Kidney tubule cell (primary cell): ENCODE data around the gene NDUFB10.

Experiments used
- DNase-seq: peaks from one replicate; pipeline ENCODE4 v3.0.0-alpha.2; 2018; ENCODE audit warnings: low spot score

NDUFB10 gene

GRCh38 chr16:1971796-1972489 lies 12.6 kb downstream of the NDUFB10 start, which contains the start of gene TBL3:
TSS of gene TBL3 (plus strand) at chr16:1972053. CDS start at chr16:1972165, 112 bp downstream.
- DNase-seq, result peak; percentile 96

- peak; percentile 39 for DNase-seq
Observed at GRCh38 chr16:1972490-1972877, 13.1 kb downstream of the NDUFB10 start.

- DNase-seq, result no peak
Observed at GRCh38 chr16:1973461-1974156, 14.3 kb downstream of the NDUFB10 start.

DNA sequence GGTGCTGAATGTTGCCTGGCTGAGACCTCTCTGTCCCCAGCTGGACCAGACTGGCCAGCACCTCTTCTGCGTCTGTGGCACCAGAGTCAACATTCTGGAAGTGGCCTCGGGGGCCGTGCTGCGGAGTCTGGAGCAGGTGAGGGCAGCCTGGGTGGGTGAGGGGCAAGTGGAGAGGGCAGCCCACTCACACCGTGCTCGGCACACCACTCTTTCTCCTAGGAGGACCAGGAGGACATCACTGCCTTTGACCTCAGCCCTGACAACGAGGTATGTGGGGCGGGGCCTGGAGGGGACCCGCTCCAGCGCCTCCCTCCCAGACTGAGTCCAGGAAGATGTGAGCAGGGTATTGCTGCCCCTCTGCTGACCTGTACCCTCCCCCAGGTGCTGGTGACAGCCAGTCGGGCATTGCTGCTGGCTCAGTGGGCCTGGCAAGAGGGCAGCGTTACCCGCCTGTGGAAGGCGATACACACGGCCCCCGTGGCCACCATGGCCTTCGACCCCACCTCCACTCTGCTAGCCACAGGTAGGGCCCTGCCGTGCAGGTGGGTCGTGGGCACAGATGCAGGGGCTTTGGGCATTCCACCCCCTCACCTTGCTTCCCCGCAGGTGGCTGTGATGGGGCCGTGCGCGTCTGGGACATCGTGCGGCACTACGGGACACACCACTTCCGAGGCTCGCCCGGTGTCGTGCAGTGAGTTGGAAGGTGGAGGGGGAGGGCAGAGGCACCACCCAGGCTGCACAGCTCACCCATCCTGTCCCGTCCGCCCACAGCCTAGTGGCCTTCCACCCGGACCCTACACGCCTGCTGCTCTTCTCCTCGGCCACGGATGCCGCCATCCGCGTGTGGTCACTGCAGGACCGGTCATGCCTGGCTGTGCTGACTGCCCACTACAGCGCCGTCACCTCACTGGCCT lies 15.1 kb downstream of the NDUFB10 start:
- DNase-seq, result no peak

GRCh38 chr16:1975432-1976215 lies 16.3 kb downstream of the NDUFB10 start:
- DNase-seq, result no peak

- no peak for DNase-seq
Observed at GRCh38 chr16:1976216-1976520, 16.8 kb downstream of the NDUFB10 start.

DNA sequence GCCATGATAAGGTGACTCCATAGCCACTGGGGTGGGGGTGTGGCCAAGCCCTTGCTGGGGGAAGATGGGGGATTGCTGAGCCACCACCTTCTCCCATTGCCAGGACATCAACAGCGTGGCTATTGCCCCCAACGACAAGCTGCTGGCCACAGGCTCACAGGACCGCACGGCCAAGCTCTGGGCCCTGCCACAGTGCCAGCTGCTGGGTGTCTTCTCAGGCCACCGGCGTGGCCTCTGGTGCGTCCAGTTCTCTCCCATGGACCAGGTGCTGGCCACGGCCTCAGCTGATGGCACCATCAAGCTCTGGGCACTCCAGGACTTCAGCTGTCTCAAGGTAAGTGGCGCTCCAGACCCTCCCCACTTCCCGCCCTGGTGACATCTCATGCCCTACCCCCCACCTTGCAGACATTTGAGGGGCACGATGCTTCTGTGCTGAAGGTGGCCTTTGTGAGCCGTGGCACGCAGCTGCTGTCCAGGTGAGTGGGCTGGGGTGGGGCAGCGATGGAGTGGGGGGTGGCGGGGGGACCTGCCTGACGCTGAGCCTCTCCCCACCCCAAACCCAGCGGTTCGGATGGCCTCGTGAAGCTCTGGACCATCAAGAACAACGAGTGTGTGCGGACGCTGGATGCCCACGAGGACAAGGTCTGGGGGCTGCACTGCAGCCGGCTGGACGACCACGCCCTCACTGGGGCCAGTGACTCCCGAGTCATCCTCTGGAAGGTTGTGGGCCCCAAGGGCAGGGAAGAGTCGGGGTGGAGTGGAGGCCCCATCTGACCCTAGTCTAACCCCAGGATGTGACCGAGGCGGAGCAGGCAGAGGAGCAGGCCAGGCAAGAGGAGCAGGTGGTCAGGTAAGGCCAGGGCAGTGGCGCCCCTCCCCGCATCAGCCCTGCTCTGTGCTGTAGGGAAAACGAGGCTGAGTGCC lies 17.9 kb downstream of the NDUFB10 start:
- DNase-seq, result no peak

DNA sequence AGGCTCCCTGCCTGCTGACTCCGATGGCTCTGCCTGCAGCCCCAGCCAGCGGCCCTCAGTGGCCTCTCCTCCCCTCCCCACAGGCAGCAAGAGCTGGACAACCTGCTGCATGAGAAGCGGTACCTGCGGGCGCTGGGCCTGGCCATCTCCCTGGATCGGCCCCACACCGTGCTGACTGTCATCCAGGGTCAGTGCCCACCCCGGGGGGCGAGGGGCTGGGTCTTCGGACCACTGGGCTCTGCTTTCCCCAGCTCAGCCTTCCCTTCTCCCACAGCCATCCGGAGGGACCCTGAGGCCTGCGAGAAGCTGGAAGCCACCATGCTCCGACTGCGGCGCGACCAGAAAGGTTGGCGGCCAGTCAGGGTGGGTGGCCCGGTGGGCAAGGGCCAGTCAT lies 18.5 kb downstream of the NDUFB10 start:
- DNase-seq, result no peak

DNA sequence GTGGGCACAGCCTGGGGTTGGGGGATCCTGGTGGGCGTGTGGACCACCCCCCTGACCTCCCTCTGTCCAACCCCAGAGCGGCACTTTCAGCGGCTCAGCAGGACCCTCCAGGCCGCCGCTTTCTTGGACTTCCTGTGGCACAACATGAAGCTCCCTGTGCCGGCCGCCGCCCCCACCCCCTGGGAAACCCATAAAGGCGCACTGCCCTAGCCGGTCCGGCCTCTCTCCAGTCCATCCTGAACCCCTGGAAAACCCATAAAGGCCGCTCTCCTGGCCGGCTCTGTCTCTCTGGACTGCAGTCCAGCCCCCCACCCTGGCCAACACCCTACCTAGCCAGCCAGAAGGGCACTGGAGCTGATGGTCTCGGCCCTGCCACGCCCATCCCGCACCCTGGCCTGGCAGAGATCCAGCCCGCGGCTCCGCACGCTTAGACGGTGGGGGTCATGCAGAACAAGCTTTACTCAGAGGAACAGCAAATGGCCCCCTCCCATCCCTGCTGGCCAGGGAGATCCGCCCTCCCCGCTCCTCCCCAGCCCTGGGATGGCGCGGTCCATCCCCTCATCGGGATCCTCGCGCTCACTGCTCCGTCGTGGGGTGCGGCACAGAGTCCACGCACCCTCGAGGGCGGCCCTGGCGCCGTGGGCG lies 19.3 kb downstream of the NDUFB10 start:
- DNase-seq, result no peak

GRCh38 chr16:1979271-1980029 lies 20.1 kb downstream of the NDUFB10 start:
- DNase-seq, result peak; percentile 33

GRCh38 chr16:1980030-1980769 lies 20.9 kb downstream of the NDUFB10 start:
- DNase-seq, result no peak

- no peak for DNase-seq
Observed at GRCh38 chr16:1980770-1981087, 21.4 kb downstream of the NDUFB10 start.

GRCh38 chr16:1981398-1981836 lies 22.1 kb downstream of the NDUFB10 start, which contains the start of gene NOXO1:
TSS of gene NOXO1 (minus strand) at chr16:1981469. CDS start at chr16:1981179, 290 bp downstream.
- DNase-seq, result no peak

- peak; percentile 39 for DNase-seq
Observed at GRCh38 chr16:1982013-1982433, 22.7 kb downstream of the NDUFB10 start.

GRCh38 chr16:1982991-1983543 lies 23.7 kb downstream of the NDUFB10 start:
- no peak for DNase-seq

DNA sequence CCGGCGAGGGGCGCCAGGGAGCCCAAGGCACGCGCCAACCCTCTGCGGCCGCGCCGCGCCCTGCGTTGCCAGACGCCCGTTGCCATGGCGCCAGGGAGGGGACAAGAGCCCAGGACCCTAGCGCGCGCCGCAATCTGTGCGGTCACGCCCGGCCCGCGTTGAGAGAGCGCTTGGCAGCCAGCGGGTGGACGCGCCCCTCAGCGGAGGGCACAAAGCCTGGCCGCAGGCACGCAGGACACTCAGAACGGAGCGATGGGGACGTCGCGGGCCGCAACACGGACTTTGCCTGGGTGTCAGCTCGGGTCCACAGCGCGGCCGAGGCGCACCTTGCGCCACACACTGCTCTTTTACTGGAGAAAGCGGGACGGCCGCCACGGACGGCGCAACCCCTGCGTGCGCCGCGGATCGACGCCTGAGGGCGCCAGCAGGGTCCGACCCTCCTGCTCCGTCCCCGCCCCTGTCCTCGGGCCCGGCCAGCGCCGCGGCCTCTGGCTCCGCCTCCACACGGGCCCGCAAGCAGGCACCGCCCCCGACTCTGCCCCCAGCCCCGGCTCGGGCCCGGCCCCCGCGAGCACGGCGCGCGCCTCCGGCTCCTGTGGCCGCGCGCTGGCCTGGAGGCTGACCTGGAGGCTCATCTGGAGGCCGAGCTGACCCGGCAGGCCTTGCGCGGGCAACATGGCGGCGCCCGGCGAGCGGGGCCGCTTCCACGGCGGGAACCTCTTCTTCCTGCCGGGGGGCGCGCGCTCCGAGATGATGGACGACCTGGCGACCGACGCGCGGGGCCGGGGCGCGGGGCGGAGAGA lies 24.4 kb downstream of the NDUFB10 start, which contains the start of gene GFER:
Gene GFER, plus strand, starts transcription at position 650 of the 803 bp plus-strand sequence. Its CDS starts 26 bp downstream, at position 676.
- DNase-seq, result peak; percentile 94
